Smooth muscle cell (in vitro differentiated cells): Measurements from ENCODE around the gene GNB3. TPM values are rescaled to one million over a fixed set of nuclear protein-coding genes. Genes with fewer than 3 reads are reported as not detected.

Experiments used
- DNase-seq: peaks from one replicate; lab custom pipeline; 2025; ENCODE audit not compliant: unreplicated experiment; lab: John Stamatoyannopoulos, UW
- H2AFZ ChIP-seq: fragments of 200-600 bp; sonication (generic); 2 replicates; pipeline ENCODE4 v1.6.0; 2016; ENCODE audit warnings: antibody characterized with exemption, low read depth, mild to moderate bottlenecking
- H3F3A ChIP-seq: fragments of 200-600 bp; sonication (generic); 2 replicates; pipeline ENCODE4 v1.6.0; 2017; ENCODE audit warnings: antibody characterized with exemption, low read depth
- H3K27ac ChIP-seq: fragments of 200-600 bp; sonication (generic); 2 replicates; pipeline ENCODE4 v1.5.1; 2016; ENCODE audit warnings: low read depth, mild to moderate bottlenecking
- H3K27me3 ChIP-seq: fragments of 200-600 bp; sonication (generic); 2 replicates; pipeline ENCODE4 v1.6.1; 2016; ENCODE audit warnings: low read depth, mild to moderate bottlenecking
- H3K36me3 ChIP-seq: fragments of 200-600 bp; sonication (generic); 2 replicates; pipeline ENCODE4 v1.5.1; 2016; ENCODE audit warnings: low read depth
- H3K4me1 ChIP-seq: fragments of 200-600 bp; sonication (generic); 2 replicates; pipeline ENCODE4 v1.5.1; 2016; ENCODE audit warnings: low read depth
- H3K4me2 ChIP-seq: fragments of 200-600 bp; sonication (generic); 2 replicates; pipeline ENCODE4 v1.6.0; 2016; ENCODE audit warnings: mild to moderate bottlenecking
- H3K4me3 ChIP-seq: fragments of 200-600 bp; sonication (generic); 2 replicates; pipeline ENCODE4 v1.5.1; 2016; ENCODE audit warnings: mild to moderate bottlenecking
- H3K79me2 ChIP-seq: fragments of 200-600 bp; sonication (generic); 2 replicates; pipeline ENCODE4 v1.6.0; 2016; ENCODE audit warnings: low read depth, mild to moderate bottlenecking
- H3K9ac ChIP-seq: fragments of 200-600 bp; sonication (generic); 2 replicates; pipeline ENCODE4 v1.6.0; 2016; ENCODE audit warnings: low read depth
- H3K9me3 ChIP-seq: fragments of 200-600 bp; sonication (generic); replicated peaks from 2 replicates; pipeline ENCODE4 v1.5.1; 2016; ENCODE audit warnings: low read depth
- H4K20me1 ChIP-seq: fragments of 200-600 bp; sonication (generic); 2 replicates; pipeline ENCODE4 v1.6.0; 2016; ENCODE audit warnings: low read depth
- WGBS: methylation state at CpG from one replicate; pipeline ENCODE4 v1.1.7; 2016; ENCODE audit warnings: low lambda C conversion rate; 5-methylcytosine and 5-hydroxymethylcytosine counted together
- polyA plus RNA-seq: library from polyadenylated mRNA; unstranded; fragments of >200 nt; fragmentation: Nextera tagmentation; extraction: Ambion mirVana; gene quantifications from 2 replicates; pipeline ENCODE4 v1.2.1, GENCODE V29; 2016
- total RNA-seq: library from RNA; depleted of rRNA; stranded (reverse); fragments of >200 nt; gene quantifications from 2 replicates; pipeline ENCODE4 v1.2.3, GENCODE V29; 2014
- TF ChIP-seq, protein P1 (sequence below): fragments of 200-600 bp; sonication (generic); IDR thresholded peaks from 2 replicates; pipeline ENCODE4 v1.5.1; 2017; ENCODE audit warnings: borderline replicate concordance, mild to moderate bottlenecking, antibody characterized with exemption; ENCODE audit not compliant: insufficient read depth, poor library complexity, severe bottlenecking

Gene GNB3
- total and polyA plus RNA-seq, 2 experiments from 2014 or later: 6.2 to 6.3 TPM

DNA sequence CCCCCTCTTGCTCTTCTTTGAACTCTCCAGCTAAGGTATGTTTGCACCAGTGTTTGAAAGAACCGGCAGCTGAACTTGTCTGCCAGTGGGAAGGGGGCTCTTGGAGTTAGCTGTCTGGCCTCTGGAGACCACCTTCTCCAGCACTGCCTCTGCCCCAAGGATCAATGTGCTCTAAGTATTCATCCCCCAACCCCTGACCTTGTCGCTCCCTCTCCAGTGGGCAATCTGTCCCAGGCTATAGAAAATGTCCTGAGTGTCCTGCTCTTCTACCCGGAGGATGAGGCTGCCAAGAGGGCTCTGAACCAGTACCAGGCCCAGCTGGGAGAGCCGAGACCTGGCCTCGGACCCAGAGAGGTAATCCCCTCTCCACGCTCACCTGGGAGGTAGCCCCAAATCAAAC lies 9.7 kb upstream of the GNB3 start:
- Histone ChIP-seq H3K27me3 (no peaks in the 10 kb centered on the region), H3K36me3 (no peaks in the 10 kb centered on the region), H4K20me1 (peaks cover 13% of the 10 kb centered on the region), H3K9ac (no peak overlapping the region), H3K27ac (no peak overlapping the region), H3K9me3 (no peaks in the 10 kb centered on the region), H3K4me1 (peaks cover 11% of the 10 kb centered on the region), H2AFZ (no peak overlapping the region), H3K4me3 (no peak overlapping the region), H3F3A (no peaks in the 10 kb centered on the region), H3K4me2 (no peak overlapping the region), H3K79me2 (peaks cover 10% of the 10 kb centered on the region)
- WGBS: 93% methylated on average over 6 of the region's 6 CpGs
- no peak for DNase-seq
- TF ChIP-seq, protein P1, sequence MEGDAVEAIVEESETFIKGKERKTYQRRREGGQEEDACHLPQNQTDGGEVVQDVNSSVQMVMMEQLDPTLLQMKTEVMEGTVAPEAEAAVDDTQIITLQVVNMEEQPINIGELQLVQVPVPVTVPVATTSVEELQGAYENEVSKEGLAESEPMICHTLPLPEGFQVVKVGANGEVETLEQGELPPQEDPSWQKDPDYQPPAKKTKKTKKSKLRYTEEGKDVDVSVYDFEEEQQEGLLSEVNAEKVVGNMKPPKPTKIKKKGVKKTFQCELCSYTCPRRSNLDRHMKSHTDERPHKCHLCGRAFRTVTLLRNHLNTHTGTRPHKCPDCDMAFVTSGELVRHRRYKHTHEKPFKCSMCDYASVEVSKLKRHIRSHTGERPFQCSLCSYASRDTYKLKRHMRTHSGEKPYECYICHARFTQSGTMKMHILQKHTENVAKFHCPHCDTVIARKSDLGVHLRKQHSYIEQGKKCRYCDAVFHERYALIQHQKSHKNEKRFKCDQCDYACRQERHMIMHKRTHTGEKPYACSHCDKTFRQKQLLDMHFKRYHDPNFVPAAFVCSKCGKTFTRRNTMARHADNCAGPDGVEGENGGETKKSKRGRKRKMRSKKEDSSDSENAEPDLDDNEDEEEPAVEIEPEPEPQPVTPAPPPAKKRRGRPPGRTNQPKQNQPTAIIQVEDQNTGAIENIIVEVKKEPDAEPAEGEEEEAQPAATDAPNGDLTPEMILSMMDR: no peak

DNA sequence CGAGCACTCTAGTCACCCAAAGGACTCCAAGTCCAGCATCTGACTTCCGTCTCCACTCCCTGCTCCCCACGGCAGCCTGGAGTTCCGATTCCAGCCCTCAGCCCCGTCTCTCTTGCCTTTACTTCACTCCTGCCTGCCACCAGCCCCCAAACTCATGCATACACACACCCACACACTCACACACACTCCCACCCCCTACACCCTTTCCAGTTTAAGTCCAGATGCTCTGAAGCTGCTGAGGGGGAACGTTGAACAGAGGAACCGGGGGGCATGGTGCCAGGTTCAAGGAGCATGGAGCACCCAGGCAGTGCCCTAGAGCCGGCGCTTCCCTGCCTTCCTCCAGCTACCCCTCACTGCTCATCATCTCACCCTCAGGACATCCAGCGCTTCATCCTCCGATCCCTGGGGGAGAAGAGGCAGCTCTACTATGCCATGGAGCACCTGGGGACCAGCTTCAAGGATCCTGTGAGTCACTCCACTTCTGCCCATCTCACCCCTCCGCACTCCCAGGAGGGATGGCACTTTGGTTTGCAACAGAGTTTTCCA lies 9.2 kb upstream of the GNB3 start:
- Histone ChIP-seq H3K4me2 (no peak overlapping the region), H3K9ac (no peak overlapping the region), H3K27me3 (no peaks in the 10 kb centered on the region), H4K20me1 (peaks cover 13% of the 10 kb centered on the region), H3K27ac (no peak overlapping the region), H3K9me3 (no peaks in the 10 kb centered on the region), H3K36me3 (no peaks in the 10 kb centered on the region), H2AFZ (no peak overlapping the region), H3K4me3 (no peak overlapping the region), H3K4me1 (peaks cover 11% of the 10 kb centered on the region), H3K79me2 (peaks cover 10% of the 10 kb centered on the region), H3F3A (no peaks in the 10 kb centered on the region)
- WGBS: 98% methylated on average over 12 of the region's 12 CpGs
- DNase-seq: no peak
- TF ChIP-seq, protein P1: no peak

DNA sequence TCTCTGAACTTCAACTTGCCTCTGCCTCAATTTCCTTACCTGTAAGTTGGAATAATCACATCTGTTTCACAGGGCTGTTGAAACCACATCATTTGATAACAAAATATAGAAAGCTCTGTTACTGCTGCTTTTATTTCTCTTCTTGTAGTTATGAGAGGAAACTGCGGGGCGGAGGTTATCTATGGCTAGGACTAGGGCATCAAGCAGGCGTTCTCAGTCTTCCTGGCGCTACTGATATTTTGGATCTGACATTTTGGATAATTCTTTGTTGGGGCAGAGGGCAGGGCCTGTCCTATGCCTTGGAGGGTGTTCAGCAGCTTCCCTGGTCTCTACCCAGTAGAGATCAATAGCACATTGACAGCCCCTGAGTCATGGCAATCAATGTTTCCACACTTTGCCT lies 8.6 kb upstream of the GNB3 start:
- Histone ChIP-seq H3K79me2 (peaks cover 10% of the 10 kb centered on the region), H3K4me2 (no peak overlapping the region), H3K27ac (no peak overlapping the region), H3K4me1 (peaks cover 10% of the 10 kb centered on the region), H3F3A (no peaks in the 10 kb centered on the region), H3K36me3 (no peaks in the 10 kb centered on the region), H3K4me3 (no peak overlapping the region), H2AFZ (no peak overlapping the region), H3K9ac (no peak overlapping the region), H4K20me1 (peaks cover 10% of the 10 kb centered on the region), H3K9me3 (no peaks in the 10 kb centered on the region), H3K27me3 (no peaks in the 10 kb centered on the region)
- 100% methylated on average over 4 of the region's 4 CpGs for WGBS
- DNase-seq: no peak
- TF ChIP-seq, protein P1: no peak

DNA sequence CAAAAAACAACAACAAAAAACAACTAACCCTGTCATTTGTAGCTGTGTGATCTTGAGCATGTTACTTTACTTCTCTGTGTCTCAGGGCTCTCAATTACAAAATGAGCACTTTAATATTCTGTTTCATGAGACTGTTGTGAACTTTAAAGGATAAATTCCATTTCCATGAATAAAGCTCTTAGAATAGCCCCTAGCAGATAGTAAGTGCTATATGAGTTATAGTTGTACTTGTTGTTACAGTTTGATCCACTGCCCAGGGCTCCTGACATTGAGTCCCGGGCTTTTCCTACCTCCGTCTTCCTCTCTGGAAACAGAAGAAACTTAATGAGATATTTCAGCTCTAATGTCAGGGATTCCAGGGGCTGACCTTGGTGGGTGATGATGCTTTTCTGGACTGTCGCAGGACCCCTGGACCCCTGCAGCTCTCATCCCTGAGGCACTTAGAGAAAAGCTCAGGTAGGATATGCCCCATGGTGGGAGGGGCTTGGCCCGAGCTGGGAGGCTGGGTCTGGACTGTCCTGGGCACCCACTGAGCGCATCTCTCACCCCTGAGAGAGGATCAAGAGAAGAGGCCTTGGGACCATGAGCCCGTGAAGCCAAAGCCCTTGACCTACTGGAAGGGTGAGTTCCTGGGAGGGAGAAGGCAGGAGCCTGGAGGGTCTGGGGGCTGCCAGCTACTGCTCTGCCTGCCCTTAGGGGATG lies 7.4 kb upstream of the GNB3 start:
- Histone ChIP-seq H3K9me3 (no peaks in the 10 kb centered on the region), H3K4me2 (no peak overlapping the region), H3K27ac (no peak overlapping the region), H3F3A (no peaks in the 10 kb centered on the region), H3K27me3 (no peaks in the 10 kb centered on the region), H4K20me1 (peaks cover 8% of the 10 kb centered on the region), H3K9ac (no peak overlapping the region), H2AFZ (no peak overlapping the region), H3K36me3 (no peaks in the 10 kb centered on the region), H3K79me2 (peaks cover 5% of the 10 kb centered on the region), H3K4me3 (no peak overlapping the region), H3K4me1 (peaks cover 5% of the 10 kb centered on the region)
- WGBS: 96% methylated on average over 6 of the region's 6 CpGs
- TF ChIP-seq, protein P1: no peak
- DNase-seq: no peak
